ENCODE data around the gene TP53BP1.

GRCh38 chr15:43516185-43516584 lies 23.2 kb upstream of the TP53BP1 start:
- TF ChIP-seq EZH2phosphoT487 (IDR thresholded peaks at IDR 0.05; ENCODE audit: insufficient read depth, low read depth): no peak
- TF ChIP-seq EZH2 (IDR thresholded peaks at IDR 0.05; ENCODE audit: insufficient read depth, poor library complexity, severe bottlenecking): no peak

Data from GM23248 (cell line).